Tibial artery (tissue), 4 donors: ENCODE results near the gene VSTM2B.

Source experiments
- DNase-seq, 2 donors: peaks; one replicate each; pipeline ENCODE4 v3.0.0-alpha.2; 2019
- H3K27ac ChIP-seq, 2 donors: fragments of 200-600 bp; sonication (generic) in 1 of 2; 1 replicate in 1 of 2; 2 replicates in 1 of 2; pipeline ENCODE4 v1.5.1; 2018 to 2019; ENCODE audit warnings: mild to moderate bottlenecking in 1 of 2
- H3K27me3 ChIP-seq, 2 donors: fragments of 200-600 bp; sonication (generic) in 1 of 2; one replicate each; pipeline versions ENCODE4 v1.5.1 to v1.6.0; 2016 to 2019
- H3K36me3 ChIP-seq, 3 donors: fragments of 200-600 bp; sonication (generic) in 2 of 3; one replicate each; pipeline ENCODE4 v1.5.1; 2016 to 2019; ENCODE audit warnings: mild to moderate bottlenecking in 2 of 3
- H3K4me1 ChIP-seq, 4 donors: fragments of 200-600 bp; sonication (generic) in 2 of 4; 1 replicate in 3 of 4; 2 replicates in 1 of 4; pipeline ENCODE4 v1.5.1; 2016 to 2019
- H3K4me3 ChIP-seq, 2 donors: fragments of 200-600 bp; sonication (generic) in 1 of 2; 1 replicate in 1 of 2; 2 replicates in 1 of 2; pipeline ENCODE4 v1.5.1; 2018 to 2019; ENCODE audit warnings: mild to moderate bottlenecking in 2 of 2
- H3K9me3 ChIP-seq, 3 donors: fragments of 200-600 bp; sonication (generic) in 1 of 3; one replicate each; pipeline ENCODE4 v1.5.1; 2016 to 2019
- intact Hi-C: fragments of 100-400 bp; cut with DNase I; formaldehyde crosslinking; loops from one replicate; pipeline ENCODE4 v1.15.0; 2023; ENCODE audit warnings: low total_unique reads
- TF ChIP-seq, protein P1 (sequence below), 2 experiments: fragments of 200-600 bp in 1 of 2; fragments of 450-650 bp in 1 of 2; IDR thresholded peaks; one replicate each; pipeline ENCODE4 v1.5.1; 2017 to 2019; ENCODE audit warnings: antibody characterized with exemption in 2 of 2, mild to moderate bottlenecking in 1 of 2, moderate library complexity in 1 of 2

Gene VSTM2B

GRCh38 chr19:29521291-29522075 is 4.3 kb upstream of the VSTM2B start:
- H3K36me3 ChIP-seq, result no peaks in the 10 kb centered on the region
- no peak overlapping the region for H3K27ac ChIP-seq
- no peak overlapping the region for H3K4me3 ChIP-seq
- peaks cover 0 to 76% of the 10 kb centered on the region in 2 donors for H3K27me3 ChIP-seq
- peaks cover 0 to 19% (median 15%) of the 10 kb centered on the region in 4 donors for H3K4me1 ChIP-seq
- DNase-seq, result no peak
- TF ChIP-seq, protein P1, sequence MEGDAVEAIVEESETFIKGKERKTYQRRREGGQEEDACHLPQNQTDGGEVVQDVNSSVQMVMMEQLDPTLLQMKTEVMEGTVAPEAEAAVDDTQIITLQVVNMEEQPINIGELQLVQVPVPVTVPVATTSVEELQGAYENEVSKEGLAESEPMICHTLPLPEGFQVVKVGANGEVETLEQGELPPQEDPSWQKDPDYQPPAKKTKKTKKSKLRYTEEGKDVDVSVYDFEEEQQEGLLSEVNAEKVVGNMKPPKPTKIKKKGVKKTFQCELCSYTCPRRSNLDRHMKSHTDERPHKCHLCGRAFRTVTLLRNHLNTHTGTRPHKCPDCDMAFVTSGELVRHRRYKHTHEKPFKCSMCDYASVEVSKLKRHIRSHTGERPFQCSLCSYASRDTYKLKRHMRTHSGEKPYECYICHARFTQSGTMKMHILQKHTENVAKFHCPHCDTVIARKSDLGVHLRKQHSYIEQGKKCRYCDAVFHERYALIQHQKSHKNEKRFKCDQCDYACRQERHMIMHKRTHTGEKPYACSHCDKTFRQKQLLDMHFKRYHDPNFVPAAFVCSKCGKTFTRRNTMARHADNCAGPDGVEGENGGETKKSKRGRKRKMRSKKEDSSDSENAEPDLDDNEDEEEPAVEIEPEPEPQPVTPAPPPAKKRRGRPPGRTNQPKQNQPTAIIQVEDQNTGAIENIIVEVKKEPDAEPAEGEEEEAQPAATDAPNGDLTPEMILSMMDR (IDR thresholded peaks at IDR 0.05), result no peak
- no peaks in the 10 kb centered on the region for H3K9me3 ChIP-seq
- intact Hi-C loops, result no loop called here

DNA sequence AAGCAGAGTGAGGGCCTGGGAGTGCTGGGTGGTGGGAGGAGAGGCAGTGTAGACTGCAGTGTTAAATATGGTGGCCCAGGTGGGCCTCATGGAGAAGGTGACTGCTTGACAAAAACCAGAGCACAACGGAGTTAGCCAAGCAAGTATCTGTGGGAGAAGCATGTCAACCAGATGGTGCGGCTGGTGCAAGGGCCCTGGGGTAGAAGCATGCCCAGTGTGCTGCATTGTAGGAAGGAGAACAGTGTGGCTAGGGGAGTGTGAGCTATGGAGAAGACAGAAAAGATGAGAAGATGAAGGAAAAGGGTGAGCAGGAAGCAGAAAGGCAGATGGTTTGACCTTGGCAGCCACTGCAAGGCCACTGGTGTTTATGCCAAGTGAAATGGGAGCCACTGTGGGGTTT is 2.2 kb upstream of the VSTM2B start:
- Histone ChIP-seq H3K27me3 (peaks cover 0 to 83% of the 10 kb centered on the region in 2 donors), H3K9me3 (no peaks in the 10 kb centered on the region), H3K4me1 (peaks cover 0 to 40% (median 31%) of the 10 kb centered on the region in 4 donors), H3K27ac (no peak overlapping the region), H3K4me3 (no peak overlapping the region), H3K36me3 (no peaks in the 10 kb centered on the region)
- intact Hi-C loops, result no loop called here
- no peak for DNase-seq
- TF ChIP-seq, protein P1 (IDR thresholded peaks at IDR 0.05), result no peak

GRCh38 chr19:29524201-29524911 is 1.4 kb upstream of the VSTM2B start:
- intact Hi-C loops, result no loop called here

GRCh38 chr19:29524912-29525831 is 622 bp upstream of the VSTM2B start:
- no peak overlapping the region for H3K4me3 ChIP-seq
- intact Hi-C loops, result no loop called here
- DNase-seq, result no peak
- H3K4me1 ChIP-seq, result peaks cover 0 to 51% (median 40%) of the 10 kb centered on the region in 4 donors
- H3K27ac ChIP-seq, result no peak overlapping the region
- H3K36me3 ChIP-seq, result no peaks in the 10 kb centered on the region
- TF ChIP-seq, protein P1 (IDR thresholded peaks at IDR 0.05), result no peak
- no peaks in the 10 kb centered on the region for H3K9me3 ChIP-seq
- H3K27me3 ChIP-seq, result peaks cover 0 to 88% of the 10 kb centered on the region in 2 donors

More at GRCh38 chr19:29524201-29524911, 1.4 kb upstream of the VSTM2B start:
- H3K4me3 ChIP-seq, result no peak overlapping the region
- peaks cover 0 to 84% of the 10 kb centered on the region in 2 donors for H3K27me3 ChIP-seq
- no peak for DNase-seq
- no peaks in the 10 kb centered on the region for H3K36me3 ChIP-seq
- peaks cover 0 to 45% (median 37%) of the 10 kb centered on the region in 4 donors for H3K4me1 ChIP-seq
- no peak overlapping the region for H3K27ac ChIP-seq
- TF ChIP-seq, protein P1 (IDR thresholded peaks at IDR 0.05), result no peak
- no peaks in the 10 kb centered on the region for H3K9me3 ChIP-seq
